Trophoblast cell (in vitro differentiated cells and primary cell): ENCODE results near the gene LMCD1.

ENCODE experiments used
- DNase-seq, 2 donors: peaks; one replicate each; pipeline ENCODE4 v3.0.0-alpha.2; 2016
- H2AFZ ChIP-seq: 2 replicates; pipeline ENCODE4 v1.6.1; 2013; ENCODE audit warnings: low read length, moderate library complexity, mild to moderate bottlenecking; ENCODE audit not compliant: insufficient read depth, poor library complexity
- H2AK5ac ChIP-seq: 2 replicates; pipeline ENCODE4 v1.6.1; 2013; ENCODE audit warnings: mild to moderate bottlenecking, low read length
- H2BK120ac ChIP-seq: 2 replicates; pipeline ENCODE4 v1.6.1; 2013; ENCODE audit warnings: low read length, mild to moderate bottlenecking, moderate library complexity; ENCODE audit not compliant: insufficient read depth, poor library complexity
- H2BK12ac ChIP-seq: 2 replicates; pipeline ENCODE4 v1.6.1; 2013; ENCODE audit warnings: mild to moderate bottlenecking, low read length, moderate library complexity
- H2BK5ac ChIP-seq: 2 replicates; pipeline ENCODE4 v1.6.1; 2013; ENCODE audit warnings: low read length, low read depth, moderate library complexity, mild to moderate bottlenecking; ENCODE audit not compliant: poor library complexity
- H3K14ac ChIP-seq: 2 replicates; pipeline ENCODE4 v1.6.1; 2013; ENCODE audit warnings: mild to moderate bottlenecking, low read length
- H3K18ac ChIP-seq: 2 replicates; pipeline ENCODE4 v1.6.1; 2013; ENCODE audit warnings: mild to moderate bottlenecking, low read length
- H3K23ac ChIP-seq: 2 replicates; pipeline ENCODE4 v1.6.1; 2013; ENCODE audit warnings: low read length
- H3K27ac ChIP-seq: 2 replicates; pipeline ENCODE4 v1.5.1; 2013; ENCODE audit warnings: low read depth, mild to moderate bottlenecking, inconsistent platforms, low read length, moderate library complexity
- H3K27me3 ChIP-seq: 2 replicates; pipeline ENCODE4 v1.6.1; 2013; ENCODE audit warnings: inconsistent platforms, mild to moderate bottlenecking, low read length, moderate library complexity; ENCODE audit not compliant: insufficient read depth
- H3K36me3 ChIP-seq, 2 experiments: 1 replicate in 1 of 2; 2 replicates in 1 of 2; pipeline ENCODE4 v1.6.1; 2013; ENCODE audit warnings: low read length in 2 of 2, mild to moderate bottlenecking in 2 of 2, moderate library complexity in 1 of 2; ENCODE audit not compliant: insufficient read depth in 2 of 2, control insufficient read depth in 1 of 2
- H3K4ac ChIP-seq: 2 replicates; pipeline ENCODE4 v1.6.1; 2013; ENCODE audit warnings: low read depth, mild to moderate bottlenecking, low read length, moderate library complexity
- H3K4me1 ChIP-seq, 2 experiments: 1 replicate in 1 of 2; 2 replicates in 1 of 2; pipeline ENCODE4 v1.6.1; 2013; ENCODE audit warnings: low read length in 2 of 2, mild to moderate bottlenecking in 2 of 2, moderate library complexity in 1 of 2; ENCODE audit not compliant: insufficient read depth in 2 of 2, control insufficient read depth in 1 of 2
- H3K4me2 ChIP-seq: 2 replicates; pipeline ENCODE4 v1.6.1; 2013; ENCODE audit warnings: inconsistent platforms, mild to moderate bottlenecking, low read length, moderate library complexity
- H3K4me3 ChIP-seq: 2 replicates; pipeline ENCODE4 v1.5.1; 2013; ENCODE audit warnings: mild to moderate bottlenecking, low read depth, low read length, inconsistent platforms
- H3K79me1 ChIP-seq: one replicate; pipeline ENCODE4 v1.6.1; 2013; ENCODE audit warnings: low read length
- H3K79me2 ChIP-seq: 2 replicates; pipeline ENCODE4 v1.6.1; 2013; ENCODE audit warnings: low read length, mild to moderate bottlenecking; ENCODE audit not compliant: control insufficient read depth, insufficient read depth, poor library complexity
- H3K9ac ChIP-seq: 2 replicates; pipeline ENCODE4 v1.6.1; 2013; ENCODE audit warnings: mild to moderate bottlenecking, low read length
- H3K9me3 ChIP-seq: 2 replicates; pipeline ENCODE4 v1.6.1; 2013; ENCODE audit warnings: low read depth, mild to moderate bottlenecking, control low read depth, inconsistent platforms, low read length; ENCODE audit not compliant: insufficient read depth
- H4K12ac ChIP-seq: 2 replicates; pipeline ENCODE4 v1.6.1; 2013; ENCODE audit warnings: low read depth, mild to moderate bottlenecking, low read length, moderate library complexity
- H4K8ac ChIP-seq: 2 replicates; pipeline ENCODE4 v1.6.1; 2013; ENCODE audit warnings: low read depth, mild to moderate bottlenecking, low read length, moderate library complexity
- H4K91ac ChIP-seq: one replicate; pipeline ENCODE4 v1.6.1; 2013; ENCODE audit warnings: low read depth, mild to moderate bottlenecking, low read length, moderate library complexity
- WGBS: extraction: QIAGEN DNeasy Blood & Tissue Kit; methylation state at CpG from one replicate; pipeline ENCODE4 v1.1.7; 2013; ENCODE audit warnings: missing lambda C conversion rate; ENCODE audit not compliant: insufficient read length, insufficient coverage; ENCODE audit errors: extremely low coverage; 5-methylcytosine and 5-hydroxymethylcytosine counted together

Gene LMCD1

GRCh38 chr3:8604006-8604405 is 102.4 kb downstream of the LMCD1 start:
- Histone ChIP-seq H3K27me3 (no peaks in the 10 kb centered on the region), H3K4me2 (no peak overlapping the region), H2AFZ (no peak overlapping the region), H3K4me1 (peaks cover 12% of the 10 kb centered on the region in 2 experiments), H4K8ac (no peak overlapping the region), H3K14ac (no peak overlapping the region), H3K4ac (no peak overlapping the region), H3K18ac (no peak overlapping the region), H3K9ac (no peak overlapping the region), H2BK120ac (no peak overlapping the region), H3K79me2 (no peaks in the 10 kb centered on the region), H4K12ac (no peak overlapping the region), H3K4me3 (no peak overlapping the region), H4K91ac (no peak overlapping the region), H3K79me1 (peaks cover 9% of the 10 kb centered on the region), H2AK5ac (no peak overlapping the region), H2BK5ac (no peak overlapping the region), H3K9me3 (no peaks in the 10 kb centered on the region), H3K36me3 (no peaks in the 10 kb centered on the region), H3K27ac (no peak overlapping the region), H3K23ac (no peak overlapping the region), H2BK12ac (no peak overlapping the region)
- WGBS = no CpG with 5 or more reads among the region's 7 CpGs
- DNase-seq = no peak

GRCh38 chr3:8604988-8605387 is 103.4 kb downstream of the LMCD1 start:
- Histone ChIP-seq H3K4ac (no peak overlapping the region), H3K9me3 (no peaks in the 10 kb centered on the region), H3K23ac (no peak overlapping the region), H3K4me1 (peaks cover 12% of the 10 kb centered on the region in 2 experiments), H3K9ac (no peak overlapping the region), H3K36me3 (no peaks in the 10 kb centered on the region), H3K79me2 (no peaks in the 10 kb centered on the region), H2BK5ac (no peak overlapping the region), H3K18ac (no peak overlapping the region), H2BK120ac (no peak overlapping the region), H3K27me3 (no peaks in the 10 kb centered on the region), H3K27ac (no peak overlapping the region), H4K12ac (no peak overlapping the region), H3K14ac (no peak overlapping the region), H3K4me3 (no peak overlapping the region), H2BK12ac (no peak overlapping the region), H3K4me2 (no peak overlapping the region), H3K79me1 (peaks cover 9% of the 10 kb centered on the region), H2AK5ac (no peak overlapping the region), H4K8ac (no peak overlapping the region), H2AFZ (no peak overlapping the region), H4K91ac (no peak overlapping the region)
- no CpG with 5 or more reads among the region's 3 CpGs for WGBS
- no peak for DNase-seq

- H2BK5ac ChIP-seq = peak overlapping the region; percentile 29
- WGBS = no CpG with 5 or more reads among the region's 7 CpGs
- no peak overlapping the region for H3K4me3 ChIP-seq
- peaks cover 3% of the 10 kb centered on the region for H3K9me3 ChIP-seq
- peak in 1 of 2 donors; percentile 51 for DNase-seq
- H3K4me1 ChIP-seq = peaks cover 12% of the 10 kb centered on the region in 2 experiments
- no peak overlapping the region for H2AK5ac ChIP-seq
- H2BK12ac ChIP-seq = no peak overlapping the region
- no peaks in the 10 kb centered on the region for H3K79me2 ChIP-seq
- H3K4ac ChIP-seq = no peak overlapping the region
- no peak overlapping the region for H2BK120ac ChIP-seq
- no peak overlapping the region for H2AFZ ChIP-seq
- peaks cover 9% of the 10 kb centered on the region for H3K79me1 ChIP-seq
- H4K12ac ChIP-seq = no peak overlapping the region
- H4K8ac ChIP-seq = no peak overlapping the region
- H3K9ac ChIP-seq = no peak overlapping the region
- peak overlapping the region; percentile 33 for H3K4me2 ChIP-seq
- no peak overlapping the region for H3K23ac ChIP-seq
- no peak overlapping the region for H3K14ac ChIP-seq
- peak overlapping the region; percentile 58 for H4K91ac ChIP-seq
- H3K36me3 ChIP-seq = no peaks in the 10 kb centered on the region
- peak overlapping the region; percentile 65 for H3K27ac ChIP-seq
- no peak overlapping the region for H3K18ac ChIP-seq
- no peaks in the 10 kb centered on the region for H3K27me3 ChIP-seq
Observed at GRCh38 chr3:8606701-8607231, 105.1 kb downstream of the LMCD1 start.

GRCh38 chr3:8607234-8608040 is 105.8 kb downstream of the LMCD1 start:
- Histone ChIP-seq H3K27me3 (no peaks in the 10 kb centered on the region), H3K9ac (no peak overlapping the region), H3K4me1 (peaks cover 12% of the 10 kb centered on the region in 2 experiments), H3K23ac (no peak overlapping the region), H3K14ac (peak overlapping the region; percentile 44), H3K9me3 (peaks cover 3% of the 10 kb centered on the region), H2AK5ac (no peak overlapping the region), H4K8ac (no peak overlapping the region), H3K4me3 (no peak overlapping the region), H3K79me2 (no peaks in the 10 kb centered on the region), H2AFZ (peak overlapping the region; percentile 37), H4K91ac (peak overlapping the region; percentile 63), H3K79me1 (peaks cover 9% of the 10 kb centered on the region), H3K4ac (peak overlapping the region; percentile 7), H3K4me2 (peak overlapping the region; percentile 33), H2BK120ac (peak overlapping the region; percentile 73), H3K18ac (peak overlapping the region; percentile 19), H3K36me3 (no peaks in the 10 kb centered on the region), H3K27ac (peak overlapping the region; percentile 65), H4K12ac (no peak overlapping the region), H2BK12ac (peak overlapping the region; percentile 55), H2BK5ac (peak overlapping the region; percentile 29)
- DNase-seq = peak; percentile 25 to 63
- no CpG with 5 or more reads among the region's 7 CpGs for WGBS
